PC-9 (cell line): ENCODE measurements around the gene LRP8.

Experiments
- EZH2 ChIP-seq: fragments of 200-600 bp; sonication (generic); IDR thresholded peaks from 2 replicates; pipeline ENCODE4 v1.8.0; 2017; ENCODE audit warnings: antibody characterized with exemption, low read depth
- TF ChIP-seq, protein P1 (sequence below): fragments of 200-600 bp; sonication (generic); conservative IDR thresholded peaks from 2 replicates; pipeline ENCODE4 v1.6.1; 2017; ENCODE audit warnings: mixed run types, antibody characterized with exemption, mild to moderate bottlenecking, moderate library complexity

DNA sequence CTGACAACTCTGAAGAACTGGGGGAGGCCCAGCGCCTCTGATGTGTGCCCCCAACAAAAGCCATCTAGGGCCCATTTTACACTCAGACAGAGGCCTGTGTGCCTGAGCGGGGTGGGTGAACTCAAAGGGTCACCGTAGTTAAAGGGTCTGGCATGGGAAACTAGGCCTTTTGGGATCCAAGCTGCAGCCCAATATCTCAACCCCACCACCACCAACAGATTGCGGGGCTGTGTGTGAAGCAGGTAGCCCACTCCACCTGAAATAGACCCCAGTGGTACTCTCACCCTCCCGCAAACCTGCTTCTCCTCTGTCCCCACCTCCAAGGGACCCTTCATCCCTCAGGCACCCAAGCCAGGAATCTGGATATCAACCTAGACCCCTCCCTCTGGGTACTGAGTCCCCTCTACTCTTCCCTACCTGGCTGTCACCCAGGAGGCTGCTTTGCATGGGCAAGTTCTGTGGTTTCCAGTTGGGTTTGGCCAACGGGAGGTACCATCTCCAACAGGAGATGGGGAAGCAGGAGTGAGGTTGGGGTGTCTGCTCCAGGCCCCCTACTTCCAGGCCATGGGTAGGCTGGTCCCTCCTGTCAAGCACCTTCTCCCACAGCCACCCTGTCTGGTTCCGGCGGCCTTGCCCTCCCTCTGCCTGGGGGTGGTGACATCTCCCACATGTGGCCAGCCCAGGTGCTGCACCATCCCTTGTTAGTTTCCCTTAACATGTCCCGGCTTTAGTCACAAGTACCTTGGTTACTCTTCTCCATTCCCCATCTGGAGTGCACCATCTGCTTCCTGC is 35.2 kb upstream of the LRP8 start:
- TF ChIP-seq, protein P1, sequence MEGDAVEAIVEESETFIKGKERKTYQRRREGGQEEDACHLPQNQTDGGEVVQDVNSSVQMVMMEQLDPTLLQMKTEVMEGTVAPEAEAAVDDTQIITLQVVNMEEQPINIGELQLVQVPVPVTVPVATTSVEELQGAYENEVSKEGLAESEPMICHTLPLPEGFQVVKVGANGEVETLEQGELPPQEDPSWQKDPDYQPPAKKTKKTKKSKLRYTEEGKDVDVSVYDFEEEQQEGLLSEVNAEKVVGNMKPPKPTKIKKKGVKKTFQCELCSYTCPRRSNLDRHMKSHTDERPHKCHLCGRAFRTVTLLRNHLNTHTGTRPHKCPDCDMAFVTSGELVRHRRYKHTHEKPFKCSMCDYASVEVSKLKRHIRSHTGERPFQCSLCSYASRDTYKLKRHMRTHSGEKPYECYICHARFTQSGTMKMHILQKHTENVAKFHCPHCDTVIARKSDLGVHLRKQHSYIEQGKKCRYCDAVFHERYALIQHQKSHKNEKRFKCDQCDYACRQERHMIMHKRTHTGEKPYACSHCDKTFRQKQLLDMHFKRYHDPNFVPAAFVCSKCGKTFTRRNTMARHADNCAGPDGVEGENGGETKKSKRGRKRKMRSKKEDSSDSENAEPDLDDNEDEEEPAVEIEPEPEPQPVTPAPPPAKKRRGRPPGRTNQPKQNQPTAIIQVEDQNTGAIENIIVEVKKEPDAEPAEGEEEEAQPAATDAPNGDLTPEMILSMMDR: no peak
- TF ChIP-seq EZH2: no peak
